Spleen (tissue), 11 donors: Measurements from ENCODE around the gene PAX7. TPM values are rescaled to one million over a fixed set of nuclear protein-coding genes. Genes with fewer than 3 reads are reported as not detected.

Source experiments
- DNase-seq: peaks from one replicate; pipeline ENCODE4 v3.0.0-alpha.2; 2020
- H3K27ac ChIP-seq, 8 donors: fragments of 200-600 bp; sonication (generic) in 7 of 8; 1 replicate in 4 of 8; 2 replicates in 4 of 8; pipeline versions ENCODE4 v1.5.0 to v1.8.0; 2016 to 2021; ENCODE audit warnings: inconsistent platforms in 4 of 8, mild to moderate bottlenecking in 4 of 8, moderate library complexity in 1 of 8
- H3K27me3 ChIP-seq, 7 donors: fragments of 200-600 bp; sonication (generic) in 6 of 7; replicated peaks in 1 of 7; 1 replicate in 4 of 7; 2 replicates in 3 of 7; pipeline versions ENCODE4 v1.5.0 to v1.8.0; 2016 to 2021; ENCODE audit warnings: inconsistent platforms in 3 of 7, mild to moderate bottlenecking in 1 of 7
- H3K36me3 ChIP-seq, 6 donors: fragments of 200-600 bp; sonication (generic) in 5 of 6; 1 replicate in 4 of 6; 2 replicates in 2 of 6; pipeline versions ENCODE4 v1.5.0 to v1.8.0; 2016 to 2021; ENCODE audit warnings: inconsistent platforms in 2 of 6
- H3K4me1 ChIP-seq, 6 donors: fragments of 200-600 bp; sonication (generic) in 5 of 6; 1 replicate in 3 of 6; 2 replicates in 3 of 6; pipeline versions ENCODE4 v1.5.0 to v1.8.0; 2016 to 2021; ENCODE audit warnings: inconsistent platforms in 3 of 6
- H3K4me3 ChIP-seq, 8 donors: fragments of 200-600 bp; sonication (generic) in 7 of 8; 1 replicate in 4 of 8; 2 replicates in 4 of 8; pipeline versions ENCODE4 v1.5.0 to v1.8.0; 2016 to 2021; ENCODE audit warnings: inconsistent platforms in 4 of 8, mild to moderate bottlenecking in 4 of 8, moderate library complexity in 2 of 8
- H3K9me3 ChIP-seq, 8 donors: fragments of 200-600 bp; sonication (generic) in 7 of 8; 1 replicate in 4 of 8; 2 replicates in 4 of 8; pipeline versions ENCODE4 v1.5.0 to v1.8.0; 2016 to 2021; ENCODE audit warnings: inconsistent platforms in 4 of 8
- CTCF ChIP-seq, 11 experiments: fragments of 200-600 bp in 7 of 11; fragments of 450-650 bp in 4 of 11; sonication (generic) in 4 of 11; IDR thresholded peaks in 8 of 11; conservative IDR thresholded peaks in 3 of 11; 1 replicate in 7 of 11; 2 replicates in 4 of 11; pipeline versions ENCODE4 v1.4.0 to v1.8.0; 2016 to 2021; ENCODE audit warnings: antibody characterized with exemption in 11 of 11, inconsistent platforms in 4 of 11, mild to moderate bottlenecking in 1 of 11
- POLR2A ChIP-seq, 3 donors: fragments of 450-650 bp; IDR thresholded peaks; one replicate each; pipeline ENCODE4 v1.5.1; 2017; ENCODE audit warnings: antibody characterized with exemption in 3 of 3, mild to moderate bottlenecking in 1 of 3
- POLR2AphosphoS5 ChIP-seq, 3 donors: sonication (generic); formaldehyde crosslinking; IDR thresholded peaks; one replicate each; pipeline ENCODE4 v1.5.1; 2017; ENCODE audit warnings: antibody characterized with exemption in 3 of 3
- WGBS, 5 donors: extraction: QIAGEN DNeasy Blood & Tissue Kit in 3 of 5; methylation state at CpG; one replicate each; pipeline versions ENCODE4 v1.1.5 to v1.1.7; 2013 to 2018; 5-methylcytosine and 5-hydroxymethylcytosine counted together
- intact Hi-C: fragments of 100-400 bp; cut with DNase I; formaldehyde crosslinking; loops from one replicate; pipeline ENCODE4 v1.15.0; 2023; ENCODE audit warnings: low total_unique reads
- polyA plus RNA-seq, 3 donors: library from polyadenylated mRNA; stranded (reverse); fragments of 200-250 nt; gene quantifications; one replicate each; pipeline ENCODE4 v1.2.1, GENCODE V29; 2013
- total RNA-seq, 7 donors: library from RNA; depleted of rRNA in 3 of 7; stranded (reverse); fragments of >200 nt in 3 of 7; fragmentation: NEBNext Ultra II Directional in 4 of 7; extraction: Animal tissue kit (Norgen Biotek cat#: 25700) in 4 of 7; gene quantifications; one replicate each; pipeline versions ENCODE4 v1.1.0 to v1.2.1, GENCODE V29; 2016 to 2021
- donor health status: healthy with polysubstance abuse.
- donor health status: DM: no; HTN: no; CAD: no; lungs with moderate emphysema.
- donor health status: DM: no; HTN: no; CAD: no.
- donor health status: Bipolar disorder and iron deficiency.
- donor health status: healthy.
- donor health status: DM: no; HTN: no; CAD: no.
- donor health status: DM: yes; HTN: yes; CAD: no.

PAX7 gene
- total and polyA plus RNA-seq, 10 donors = not detected

GRCh38 chr1:18649693-18650370 is 19.2 kb downstream of the PAX7 start:
- H3K27ac ChIP-seq = no peak overlapping the region
- no peaks in the 10 kb centered on the region for H3K36me3 ChIP-seq
- intact Hi-C loops = no loop called here
- H3K27me3 ChIP-seq = peaks cover 0 to 100% (median 85%) of the 10 kb centered on the region in 7 donors
- WGBS, 5 donors = 27 to 54% (median 34%) methylated on average over 5 of the region's 5 CpGs
- peaks cover 0 to 26% (median 14%) of the 10 kb centered on the region in 6 donors for H3K4me1 ChIP-seq
- TF ChIP-seq CTCF (IDR thresholded peaks at IDR 0.05 in 8 of 11, conservative IDR thresholded peaks at IDR 0.05 in 3 of 11) = no peak
- TF ChIP-seq POLR2AphosphoS5 (IDR thresholded peaks at IDR 0.05) = no peak
- no peak for TF ChIP-seq POLR2A (IDR thresholded peaks at IDR 0.05)
- H3K4me3 ChIP-seq = no peak overlapping the region
- H3K9me3 ChIP-seq = no peaks in the 10 kb centered on the region
- DNase-seq = no peak

GRCh38 chr1:18651713-18652112 is 21.1 kb downstream of the PAX7 start:
- intact Hi-C loops = no loop called here
- WGBS, 5 donors = 2 to 10% (median 7%) methylated on average over 5 to 8 of the region's 8 CpGs
- no peak for TF ChIP-seq POLR2AphosphoS5 (IDR thresholded peaks at IDR 0.05)
- TF ChIP-seq CTCF (IDR thresholded peaks at IDR 0.05 in 8 of 11, conservative IDR thresholded peaks at IDR 0.05 in 3 of 11) = no peak
- TF ChIP-seq POLR2A (IDR thresholded peaks at IDR 0.05) = no peak
- Histone ChIP-seq H3K36me3 (no peaks in the 10 kb centered on the region), H3K27me3 (peaks cover 0 to 100% (median 76%) of the 10 kb centered on the region in 7 donors), H3K4me1 (peaks cover 0 to 9% (median 3%) of the 10 kb centered on the region in 6 donors), H3K4me3 (no peak overlapping the region), H3K9me3 (no peaks in the 10 kb centered on the region), H3K27ac (no peak overlapping the region)
- DNase-seq = no peak

GRCh38 chr1:18652791-18653190 is 22.1 kb downstream of the PAX7 start:
- H3K4me1 ChIP-seq = peaks cover 0 to 3% (median 0%) of the 10 kb centered on the region in 6 donors
- DNase-seq = no peak
- H3K27ac ChIP-seq = no peak overlapping the region
- H3K9me3 ChIP-seq = no peaks in the 10 kb centered on the region
- WGBS, 5 donors = 7 to 20% (median 16%) methylated on average over 1 of the region's 1 CpG
- H3K4me3 ChIP-seq = no peak overlapping the region
- intact Hi-C loops = no loop called here
- H3K27me3 ChIP-seq = peaks cover 0 to 100% (median 72%) of the 10 kb centered on the region in 7 donors
- TF ChIP-seq CTCF (IDR thresholded peaks at IDR 0.05 in 8 of 11, conservative IDR thresholded peaks at IDR 0.05 in 3 of 11) (no peak), POLR2A (IDR thresholded peaks at IDR 0.05) (no peak), POLR2AphosphoS5 (IDR thresholded peaks at IDR 0.05) (no peak)
- no peaks in the 10 kb centered on the region for H3K36me3 ChIP-seq

GRCh38 chr1:18653367-18653766 is 22.7 kb downstream of the PAX7 start:
- Histone ChIP-seq H3K36me3 (no peaks in the 10 kb centered on the region), H3K27me3 (peaks cover 0 to 100% (median 66%) of the 10 kb centered on the region in 7 donors), H3K4me3 (no peak overlapping the region), H3K4me1 (peaks cover 0 to 3% (median 0%) of the 10 kb centered on the region in 6 donors), H3K9me3 (no peaks in the 10 kb centered on the region), H3K27ac (no peak overlapping the region)
- DNase-seq = no peak
- intact Hi-C loops = no loop called here
- TF ChIP-seq POLR2A (IDR thresholded peaks at IDR 0.05) (no peak), CTCF (IDR thresholded peaks at IDR 0.05 in 8 of 11, conservative IDR thresholded peaks at IDR 0.05 in 3 of 11) (no peak), POLR2AphosphoS5 (IDR thresholded peaks at IDR 0.05) (no peak)
- WGBS, 5 donors = 20 to 33% (median 25%) methylated on average over 7 to 8 of the region's 8 CpGs
